Sigmoid colon (tissue), 7 donors: ENCODE results near the gene TOLLIP. TPM values are rescaled to one million over a fixed set of nuclear protein-coding genes. Genes with fewer than 3 reads are reported as not detected.
A peak's percentile ranks its signal among the peaks of the same experiment; 100 is the strongest.

Experiments used
- DNase-seq: peaks from one replicate; pipeline ENCODE4 v3.0.0-alpha.2; 2019
- H3K27ac ChIP-seq, 4 donors: fragments of 200-600 bp; sonication (generic); one replicate each; pipeline ENCODE4 v1.5.1; 2016 to 2019; ENCODE audit warnings: mild to moderate bottlenecking in 1 of 4
- H3K27me3 ChIP-seq, 3 donors: fragments of 200-600 bp; sonication (generic); one replicate each; pipeline ENCODE4 v1.5.1; 2019; ENCODE audit warnings: mild to moderate bottlenecking in 1 of 3
- H3K36me3 ChIP-seq, 4 donors: fragments of 200-600 bp; sonication (generic); one replicate each; pipeline ENCODE4 v1.5.1; 2016 to 2019
- H3K4me1 ChIP-seq, 4 donors: fragments of 200-600 bp; sonication (generic); one replicate each; pipeline ENCODE4 v1.5.1; 2017 to 2019
- H3K4me3 ChIP-seq, 4 donors: fragments of 200-600 bp; sonication (generic); one replicate each; pipeline ENCODE4 v1.5.1; 2017 to 2019; ENCODE audit warnings: mild to moderate bottlenecking in 2 of 4, moderate library complexity in 1 of 4
- H3K9me3 ChIP-seq, 4 donors: fragments of 200-600 bp in 3 of 4; sonication (generic) in 3 of 4; one replicate each; pipeline versions ENCODE4 v1.5.1 to v1.6.1; 2013 to 2019
- EP300 ChIP-seq, 4 donors: sonication (generic); formaldehyde crosslinking; IDR thresholded peaks; one replicate each; pipeline ENCODE4 v1.6.1; 2017; ENCODE audit warnings: antibody characterized with exemption in 4 of 4
- POLR2A ChIP-seq, 2 donors: fragments of 450-650 bp; IDR thresholded peaks; one replicate each; pipeline ENCODE4 v1.6.1; 2016; ENCODE audit warnings: antibody characterized with exemption in 2 of 2, mild to moderate bottlenecking in 2 of 2, moderate library complexity in 2 of 2
- POLR2AphosphoS5 ChIP-seq, 4 donors: sonication (generic); formaldehyde crosslinking; IDR thresholded peaks; one replicate each; pipeline ENCODE4 v1.6.1; 2017; ENCODE audit warnings: antibody characterized with exemption in 4 of 4
- WGBS, 2 donors: extraction: QIAGEN DNeasy Blood & Tissue Kit; methylation state at CpG; one replicate each; pipeline ENCODE4 v1.1.7; 2013; 5-methylcytosine and 5-hydroxymethylcytosine counted together
- intact Hi-C: fragments of 100-400 bp; cut with DNase I; formaldehyde crosslinking; loops from one replicate; pipeline ENCODE4 v1.15.1; 2023
- polyA plus RNA-seq, 3 donors: library from polyadenylated mRNA; stranded (reverse); fragments of 200-250 nt; gene quantifications; one replicate each; pipeline ENCODE4 v1.2.3, GENCODE V29; 2013
- total RNA-seq, 4 donors: library from RNA; depleted of rRNA; stranded (reverse); fragments of >200 nt; gene quantifications; one replicate each; pipeline ENCODE4 v1.1.0, GENCODE V29; 2016
- TF ChIP-seq, protein P1 (sequence below), 4 experiments: fragments of 450-650 bp in 3 of 4; fragments of 200-600 bp in 1 of 4; IDR thresholded peaks; one replicate each; pipeline ENCODE4 v1.5.1; 2016 to 2019; ENCODE audit warnings: antibody characterized with exemption in 4 of 4, mild to moderate bottlenecking in 3 of 4, moderate library complexity in 2 of 4
- donor health status: healthy with polysubstance abuse.
- donor health status: Bipolar disorder and iron deficiency.
- donor health status: healthy.

TOLLIP gene
- total and polyA plus RNA-seq, 7 donors = 25.0 to 41.2 (median 36.9) TPM

GRCh38 chr11:1346669-1347390 is 37.4 kb upstream of the TOLLIP start:
- Histone ChIP-seq H3K27me3 (no peaks in the 10 kb centered on the region), H3K4me1 (peaks cover 0 to 6% (median 0%) of the 10 kb centered on the region in 4 donors), H3K36me3 (no peaks in the 10 kb centered on the region), H3K4me3 (no peak overlapping the region), H3K9me3 (no peaks in the 10 kb centered on the region), H3K27ac (no peak overlapping the region)
- intact Hi-C loops = no loop called here
- WGBS, 2 donors = 89 to 90% methylated on average over 28 of the region's 28 CpGs
- TF ChIP-seq POLR2AphosphoS5 (IDR thresholded peaks at IDR 0.05) (no peak), POLR2A (IDR thresholded peaks at IDR 0.05) (no peak), EP300 (IDR thresholded peaks at IDR 0.05) (no peak)
- TF ChIP-seq, protein P1, sequence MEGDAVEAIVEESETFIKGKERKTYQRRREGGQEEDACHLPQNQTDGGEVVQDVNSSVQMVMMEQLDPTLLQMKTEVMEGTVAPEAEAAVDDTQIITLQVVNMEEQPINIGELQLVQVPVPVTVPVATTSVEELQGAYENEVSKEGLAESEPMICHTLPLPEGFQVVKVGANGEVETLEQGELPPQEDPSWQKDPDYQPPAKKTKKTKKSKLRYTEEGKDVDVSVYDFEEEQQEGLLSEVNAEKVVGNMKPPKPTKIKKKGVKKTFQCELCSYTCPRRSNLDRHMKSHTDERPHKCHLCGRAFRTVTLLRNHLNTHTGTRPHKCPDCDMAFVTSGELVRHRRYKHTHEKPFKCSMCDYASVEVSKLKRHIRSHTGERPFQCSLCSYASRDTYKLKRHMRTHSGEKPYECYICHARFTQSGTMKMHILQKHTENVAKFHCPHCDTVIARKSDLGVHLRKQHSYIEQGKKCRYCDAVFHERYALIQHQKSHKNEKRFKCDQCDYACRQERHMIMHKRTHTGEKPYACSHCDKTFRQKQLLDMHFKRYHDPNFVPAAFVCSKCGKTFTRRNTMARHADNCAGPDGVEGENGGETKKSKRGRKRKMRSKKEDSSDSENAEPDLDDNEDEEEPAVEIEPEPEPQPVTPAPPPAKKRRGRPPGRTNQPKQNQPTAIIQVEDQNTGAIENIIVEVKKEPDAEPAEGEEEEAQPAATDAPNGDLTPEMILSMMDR (IDR thresholded peaks at IDR 0.05) = no peak
- DNase-seq = peak; percentile 48

DNA sequence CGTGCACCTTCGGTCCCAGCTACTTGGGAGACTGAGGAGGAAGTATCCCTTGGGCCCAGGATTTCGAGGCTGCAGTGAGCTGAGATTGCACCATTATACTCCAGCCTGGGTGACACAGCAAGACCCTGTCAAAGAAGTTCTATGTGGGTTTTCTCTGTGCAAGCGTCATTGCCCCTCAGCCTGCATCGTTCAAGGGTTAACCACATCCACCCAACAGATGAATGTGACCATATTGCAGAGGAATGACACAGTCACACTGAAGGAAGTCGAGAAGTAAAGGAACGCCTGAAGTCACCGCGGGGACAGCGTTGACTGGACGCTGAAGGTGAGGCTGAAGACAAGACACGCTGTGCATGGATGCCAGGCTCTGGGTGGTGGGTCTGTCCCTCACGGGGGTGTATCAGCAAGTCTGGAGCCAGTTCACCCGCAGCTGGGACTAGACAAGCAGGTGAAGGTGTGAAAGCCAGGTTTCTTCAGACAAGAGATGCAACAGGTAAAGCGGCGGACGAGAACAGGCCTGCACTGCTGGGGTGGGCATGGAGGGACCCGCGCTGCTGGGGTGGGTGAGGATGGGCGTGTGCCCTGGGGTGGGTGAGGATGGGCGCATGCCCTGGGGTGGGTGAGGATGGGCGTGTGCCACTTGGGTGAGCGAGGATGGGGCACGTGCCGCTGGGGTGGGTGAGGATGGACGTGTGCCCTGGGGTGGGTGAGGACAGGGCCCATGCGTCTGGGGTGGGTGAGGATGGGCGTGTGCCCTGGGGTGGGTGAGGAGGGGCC is 36.5 kb upstream of the TOLLIP start:
- TF ChIP-seq, protein P1 (IDR thresholded peaks at IDR 0.05) = no peak
- no peak for TF ChIP-seq POLR2A (IDR thresholded peaks at IDR 0.05)
- Histone ChIP-seq H3K27me3 (no peaks in the 10 kb centered on the region), H3K27ac (no peak overlapping the region), H3K4me1 (peaks cover 0 to 6% (median 0%) of the 10 kb centered on the region in 4 donors), H3K9me3 (no peaks in the 10 kb centered on the region), H3K4me3 (no peak overlapping the region), H3K36me3 (no peaks in the 10 kb centered on the region)
- DNase-seq = peak; percentile 52
- intact Hi-C loops = no loop called here
- 75 to 82% methylated on average over 28 of the region's 28 CpGs for WGBS, 2 donors

- no peak overlapping the region for H3K27ac ChIP-seq
- WGBS, 2 donors = 66 to 77% methylated on average over 26 of the region's 26 CpGs
- H3K9me3 ChIP-seq = no peaks in the 10 kb centered on the region
- DNase-seq = peak; percentile 37
- no peak overlapping the region for H3K4me3 ChIP-seq
- H3K36me3 ChIP-seq = no peaks in the 10 kb centered on the region
- no peaks in the 10 kb centered on the region for H3K27me3 ChIP-seq
- TF ChIP-seq POLR2AphosphoS5 (IDR thresholded peaks at IDR 0.05) (no peak), EP300 (IDR thresholded peaks at IDR 0.05) (no peak), POLR2A (IDR thresholded peaks at IDR 0.05) (no peak)
- TF ChIP-seq, protein P1 (IDR thresholded peaks at IDR 0.05) = no peak
- H3K4me1 ChIP-seq = peaks cover 0 to 6% (median 0%) of the 10 kb centered on the region in 4 donors
- intact Hi-C loops = no loop called here
Observed at GRCh38 chr11:1344056-1344635, 34.7 kb upstream of the TOLLIP start.

DNA sequence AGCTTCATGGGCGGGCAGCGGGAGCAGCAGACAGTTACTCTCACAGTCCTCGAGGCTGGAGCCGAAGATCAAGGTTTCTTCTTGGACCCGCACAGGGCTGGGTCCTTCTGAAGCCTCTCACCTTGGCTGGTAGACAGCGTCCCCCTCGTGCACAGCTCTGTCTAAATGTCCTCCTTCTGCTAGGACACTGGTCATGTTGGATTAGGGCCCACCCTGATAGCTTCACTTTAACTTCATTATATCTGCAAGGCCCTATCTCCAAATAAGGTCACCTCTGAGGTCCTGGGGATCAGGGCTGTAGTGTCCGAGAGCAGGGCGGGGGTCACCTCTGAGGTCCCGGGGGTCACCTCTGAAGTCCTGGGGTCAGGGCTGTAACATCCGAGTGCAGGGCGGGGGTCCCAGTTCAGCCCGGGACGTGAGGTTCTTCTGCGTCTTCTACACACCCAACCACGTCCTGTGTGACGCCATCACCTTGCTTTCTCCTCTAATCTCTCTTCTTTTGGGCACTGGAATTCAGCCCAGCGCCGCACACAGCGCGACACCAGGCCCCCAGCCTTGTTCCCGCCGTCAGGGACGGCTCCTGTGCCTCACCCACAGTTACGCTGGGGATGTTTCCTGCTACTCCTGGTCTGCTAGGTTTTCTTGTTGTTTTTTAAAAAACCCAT is 34.1 kb upstream of the TOLLIP start:
- WGBS, 2 donors = 73 to 78% methylated on average over 25 of the region's 25 CpGs
- intact Hi-C loops = no loop called here
- H3K36me3 ChIP-seq = no peaks in the 10 kb centered on the region
- H3K4me1 ChIP-seq = peaks cover 0 to 6% (median 0%) of the 10 kb centered on the region in 4 donors
- TF ChIP-seq POLR2A (IDR thresholded peaks at IDR 0.05) (no peak), POLR2AphosphoS5 (IDR thresholded peaks at IDR 0.05) (no peak), EP300 (IDR thresholded peaks at IDR 0.05) (no peak)
- TF ChIP-seq, protein P1 (IDR thresholded peaks at IDR 0.05) = no peak
- H3K27me3 ChIP-seq = no peaks in the 10 kb centered on the region
- H3K27ac ChIP-seq = no peak overlapping the region
- no peak overlapping the region for H3K4me3 ChIP-seq
- no peak for DNase-seq
- no peaks in the 10 kb centered on the region for H3K9me3 ChIP-seq
